CD14-positive monocyte (primary cell): Measurements from ENCODE around the gene TRABD2A. TPM values are rescaled to one million over a fixed set of nuclear protein-coding genes. Genes with fewer than 3 reads are reported as not detected.

Source experiments
- DNase-seq, 3 donors: peaks; one replicate each; pipeline ENCODE4 v3.0.0-alpha.2; 2011 to 2022
- H2AFZ ChIP-seq: 2 replicates; pipeline ENCODE4 v1.6.0; 2012; ENCODE audit warnings: mild to moderate bottlenecking, low read depth, low read length, inconsistent platforms; ENCODE audit not compliant: insufficient read depth, poor library complexity, severe bottlenecking
- H3K27ac ChIP-seq, 2 donors: 1 replicate in 1 of 2; 2 replicates in 1 of 2; pipeline ENCODE4 v1.5.1; 2012 to 2013; ENCODE audit warnings: low read length in 2 of 2, control low read depth in 1 of 2, inconsistent platforms in 1 of 2, low read depth in 1 of 2, mild to moderate bottlenecking in 1 of 2
- H3K27me3 ChIP-seq, 2 donors: one replicate each; pipeline versions ENCODE4 v1.6.0 to v1.6.1; 2011 to 2013; ENCODE audit warnings: low read length in 2 of 2; ENCODE audit not compliant: control insufficient read depth in 2 of 2, insufficient read depth in 2 of 2
- H3K36me3 ChIP-seq, 2 donors: replicated peaks in 1 of 2; 1 replicate in 1 of 2; 2 replicates in 1 of 2; pipeline versions ENCODE4 v1.5.1 to v1.6.1; 2012 to 2013; ENCODE audit warnings: low read length in 2 of 2, control low read depth in 1 of 2, inconsistent platforms in 1 of 2, mild to moderate bottlenecking in 1 of 2; ENCODE audit not compliant: insufficient read depth in 2 of 2, control insufficient read depth in 1 of 2
- H3K4me1 ChIP-seq, 2 donors: 1 replicate in 1 of 2; 2 replicates in 1 of 2; pipeline versions ENCODE4 v1.5.1 to v1.6.1; 2012 to 2013; ENCODE audit warnings: low read length in 2 of 2, control low read depth in 1 of 2, inconsistent platforms in 1 of 2, mild to moderate bottlenecking in 1 of 2, moderate library complexity in 1 of 2; ENCODE audit not compliant: insufficient read depth in 2 of 2, control insufficient read depth in 1 of 2
- H3K4me2 ChIP-seq: replicated peaks from 2 replicates; pipeline ENCODE3; 2012; ENCODE audit warnings: low read length, moderate library complexity, mild to moderate bottlenecking; ENCODE audit not compliant: poor library complexity, severe bottlenecking; ENCODE audit errors: extremely low read depth
- H3K4me3 ChIP-seq, 3 experiments: fragments of 200-600 bp in 1 of 3; sonication (generic) in 1 of 3; replicated peaks in 1 of 3; 1 replicate in 2 of 3; 2 replicates in 1 of 3; pipeline ENCODE4 v1.5.1; 2011 to 2013; ENCODE audit warnings: low read length in 3 of 3, mild to moderate bottlenecking in 3 of 3, control low read depth in 2 of 3, low read depth in 2 of 3, inconsistent platforms in 1 of 3, moderate library complexity in 1 of 3
- H3K79me2 ChIP-seq: 2 replicates; pipeline ENCODE4 v1.6.0; 2012; ENCODE audit warnings: mild to moderate bottlenecking, control low read depth, inconsistent platforms, low read length, moderate library complexity; ENCODE audit not compliant: insufficient read depth
- H3K9ac ChIP-seq: 2 replicates; pipeline ENCODE4 v1.6.0; 2017; ENCODE audit warnings: low read length, mild to moderate bottlenecking; ENCODE audit not compliant: insufficient read depth, poor library complexity, severe bottlenecking
- H3K9me3 ChIP-seq, 2 donors: replicated peaks in 1 of 2; 1 replicate in 1 of 2; 2 replicates in 1 of 2; pipeline versions ENCODE4 v1.5.1 to v1.6.1; 2012 to 2013; ENCODE audit warnings: low read length in 2 of 2, control low read depth in 1 of 2; ENCODE audit not compliant: control insufficient read depth in 1 of 2, insufficient read depth in 1 of 2
- H4K20me1 ChIP-seq: 2 replicates; pipeline ENCODE4 v1.6.0; 2012; ENCODE audit warnings: mild to moderate bottlenecking, low read length, control low read depth, moderate library complexity; ENCODE audit not compliant: insufficient read depth
- H3K27ac Mint-ChIP-seq, 7 donors: one replicate each; pipeline ENCODE4 v1.8.0; 2020; ENCODE audit warnings: mild to moderate bottlenecking in 7 of 7, mixed read lengths in 7 of 7, moderate library complexity in 6 of 7, inconsistent platforms in 2 of 7
- H3K27me3 Mint-ChIP-seq, 3 donors: one replicate each; pipeline ENCODE4 v1.8.0; 2021 to 2022; ENCODE audit warnings: low read depth in 3 of 3, mild to moderate bottlenecking in 3 of 3, mixed read lengths in 3 of 3, moderate library complexity in 3 of 3, inconsistent platforms in 1 of 3
- H3K36me3 Mint-ChIP-seq, 2 donors: one replicate each; pipeline ENCODE4 v1.8.0; 2020; ENCODE audit warnings: mixed read lengths in 2 of 2, inconsistent platforms in 1 of 2, mild to moderate bottlenecking in 1 of 2
- H3K4me1 Mint-ChIP-seq: one replicate; pipeline ENCODE4 v1.8.0; 2020; ENCODE audit warnings: mild to moderate bottlenecking, mixed read lengths
- H3K4me3 Mint-ChIP-seq, 2 donors: one replicate each; pipeline ENCODE4 v1.8.0; 2020; ENCODE audit warnings: mild to moderate bottlenecking in 2 of 2, mixed read lengths in 2 of 2, moderate library complexity in 1 of 2
- H3K9me3 Mint-ChIP-seq, 7 donors: one replicate each; pipeline ENCODE4 v1.8.0; 2020 to 2022; ENCODE audit warnings: mixed read lengths in 7 of 7, mild to moderate bottlenecking in 6 of 7, moderate library complexity in 6 of 7, inconsistent platforms in 2 of 7
- CTCF ChIP-seq: fragments of 200-600 bp; IDR thresholded peaks from one replicate; pipeline ENCODE4 v1.8.0; 2022; ENCODE audit warnings: antibody characterized with exemption, mild to moderate bottlenecking
- WGBS: methylation state at CpG from one replicate; pipeline ENCODE4 v1.1.5; 2013; ENCODE audit warnings: missing lambda C conversion rate; ENCODE audit not compliant: insufficient coverage; 5-methylcytosine and 5-hydroxymethylcytosine counted together
- intact Hi-C, 2 donors: fragments of 100-400 bp; cut with micrococcal nuclease; formaldehyde crosslinking; loops; one replicate each; pipeline versions ENCODE4 v1.15.0 to v1.15.1; 2023
- polyA plus RNA-seq, 3 donors: library from polyadenylated mRNA; depleted of rRNA in 1 of 3; unstranded in 2 of 3; stranded (reverse) in 1 of 3; fragments of 300-500 nt in 2 of 3; fragments of >200 nt in 1 of 3; fragmentation: Illumina TruSeq in 2 of 3; gene quantifications; 1 replicate in 2 of 3; 2 replicates in 1 of 3; pipeline ENCODE4 v1.2.3, GENCODE V29; 2012 to 2021

The TRABD2A gene
- polyA plus RNA-seq, 3 donors, result 0.53 to 0.95 (median 0.79) TPM

GRCh38 chr2:84781942-84782716, 98.8 kb downstream of the TRABD2A start:
- Histone ChIP-seq H3K36me3 (no peaks in the 10 kb centered on the region), H3K27ac (no peak overlapping the region), H3K4me3 (no peak overlapping the region), H3K4me2 (no peak overlapping the region), H3K9ac (no peak overlapping the region), H3K27me3 (no peaks in the 10 kb centered on the region), H4K20me1 (no peaks in the 10 kb centered on the region), H2AFZ (peak overlapping the region; percentile 36), H3K4me1 (no peaks in the 10 kb centered on the region), H3K9me3 (no peaks in the 10 kb centered on the region), H3K79me2 (no peaks in the 10 kb centered on the region)
- no peak overlapping the region for H3K4me3 Mint-ChIP-seq
- peaks cover 0 to 7% (median 4%) of the 10 kb centered on the region in 7 donors for H3K9me3 Mint-ChIP-seq
- no peaks in the 10 kb centered on the region for H3K36me3 Mint-ChIP-seq
- no peak overlapping the region for H3K27ac Mint-ChIP-seq
- H3K4me1 Mint-ChIP-seq, result no peaks in the 10 kb centered on the region
- no peak for DNase-seq
- TF ChIP-seq CTCF, result no peak
- WGBS, result no CpG with 5 or more reads among the region's 3 CpGs
- intact Hi-C loops, result no loop called here
- peaks cover 0 to 3% (median 0%) of the 10 kb centered on the region in 3 donors for H3K27me3 Mint-ChIP-seq

GRCh38 chr2:84779781-84780180, 101.1 kb downstream of the TRABD2A start:
- no peak overlapping the region for H3K4me3 Mint-ChIP-seq
- no peak overlapping the region for H3K27ac ChIP-seq
- H3K27me3 ChIP-seq, result no peaks in the 10 kb centered on the region
- no peaks in the 10 kb centered on the region for H3K4me1 Mint-ChIP-seq
- no peaks in the 10 kb centered on the region for H3K27me3 Mint-ChIP-seq
- no peaks in the 10 kb centered on the region for H4K20me1 ChIP-seq
- H3K9me3 ChIP-seq, result no peaks in the 10 kb centered on the region
- TF ChIP-seq CTCF, result no peak
- intact Hi-C loops, result no loop called here
- no peaks in the 10 kb centered on the region for H3K36me3 ChIP-seq
- no peak overlapping the region for H3K4me2 ChIP-seq
- no peak overlapping the region for H3K27ac Mint-ChIP-seq
- H3K9ac ChIP-seq, result no peak overlapping the region
- no peaks in the 10 kb centered on the region for H3K79me2 ChIP-seq
- H3K36me3 Mint-ChIP-seq, result no peaks in the 10 kb centered on the region
- no peaks in the 10 kb centered on the region for H3K4me1 ChIP-seq
- H3K4me3 ChIP-seq, result no peak overlapping the region
- H2AFZ ChIP-seq, result no peak overlapping the region
- no CpG with 5 or more reads among the region's 3 CpGs for WGBS
- H3K9me3 Mint-ChIP-seq, result peaks cover 4 to 18% (median 7%) of the 10 kb centered on the region in 7 donors
- no peak for DNase-seq
